H9 (cell line): ENCODE data around the gene MED12. TPM values are rescaled to one million over a fixed set of nuclear protein-coding genes. Genes with fewer than 3 reads are reported as not detected.

Source experiments
- DNase-seq: peaks from one replicate; pipeline ENCODE4 v3.0.0-alpha.2; 2017
- H2AFZ ChIP-seq: one replicate; pipeline ENCODE4 v1.6.1; 2013; ENCODE audit warnings: mild to moderate bottlenecking, low read length, control low read depth, moderate library complexity
- H2AK5ac ChIP-seq: 2 replicates; pipeline ENCODE4 v1.6.1; 2013; ENCODE audit warnings: low read length, control low read depth, mixed read lengths; ENCODE audit not compliant: insufficient read length
- H2BK120ac ChIP-seq: one replicate; pipeline ENCODE4 v1.6.1; 2013; ENCODE audit warnings: low read depth, mild to moderate bottlenecking, low read length, control low read depth, inconsistent platforms; ENCODE audit not compliant: poor library complexity, severe bottlenecking
- H2BK12ac ChIP-seq: 2 replicates; pipeline ENCODE4 v1.6.1; 2013; ENCODE audit warnings: low read length, control low read depth, mixed read lengths, low read depth; ENCODE audit not compliant: insufficient read length
- H2BK15ac ChIP-seq: 2 replicates; pipeline ENCODE4 v1.6.1; 2013; ENCODE audit warnings: low read depth, low read length, control low read depth
- H2BK20ac ChIP-seq: one replicate; pipeline ENCODE4 v1.6.1; 2013; ENCODE audit warnings: low read depth, mild to moderate bottlenecking, low read length, control low read depth, inconsistent platforms; ENCODE audit not compliant: poor library complexity, severe bottlenecking
- H2BK5ac ChIP-seq: 2 replicates; pipeline ENCODE4 v1.6.1; 2013; ENCODE audit warnings: low read length, control low read depth, mixed read lengths; ENCODE audit not compliant: insufficient read length
- H3K14ac ChIP-seq: 2 replicates; pipeline ENCODE4 v1.6.1; 2013; ENCODE audit warnings: low read length, control low read depth; ENCODE audit not compliant: insufficient read depth
- H3K18ac ChIP-seq: 2 replicates; pipeline ENCODE4 v1.6.1; 2013; ENCODE audit warnings: low read depth, mild to moderate bottlenecking, mixed read lengths, low read length, control low read depth; ENCODE audit not compliant: insufficient read length
- H3K23ac ChIP-seq: 2 replicates; pipeline ENCODE4 v1.6.1; 2013; ENCODE audit warnings: low read length, control low read depth, mixed read lengths, low read depth; ENCODE audit not compliant: insufficient read length
- H3K23me2 ChIP-seq: 2 replicates; pipeline ENCODE4 v1.6.1; 2013; ENCODE audit warnings: low read depth, mild to moderate bottlenecking, mixed read lengths, low read length, control low read depth; ENCODE audit not compliant: insufficient read length, poor library complexity, severe bottlenecking
- H3K27ac ChIP-seq: 2 replicates; pipeline ENCODE4 v1.5.1; 2013; ENCODE audit warnings: low read length, control low read depth, mixed read lengths, low read depth; ENCODE audit not compliant: insufficient read length
- H3K27me3 ChIP-seq: 2 replicates; pipeline ENCODE4 v1.6.1; 2013; ENCODE audit warnings: low read length, control low read depth, inconsistent platforms; ENCODE audit not compliant: insufficient read depth
- H3K4ac ChIP-seq: 2 replicates; pipeline ENCODE4 v1.6.1; 2013; ENCODE audit warnings: low read depth, mild to moderate bottlenecking, control low read depth, inconsistent platforms, low read length, moderate library complexity
- H3K4me1 ChIP-seq: 2 replicates; pipeline ENCODE4 v1.6.1; 2013; ENCODE audit warnings: low read length, control low read depth, inconsistent platforms; ENCODE audit not compliant: insufficient read depth
- H3K4me2 ChIP-seq: 2 replicates; pipeline ENCODE4 v1.6.1; 2013; ENCODE audit warnings: low read length, control low read depth, mixed read lengths; ENCODE audit not compliant: insufficient read length, insufficient read depth
- H3K56ac ChIP-seq: 2 replicates; pipeline ENCODE4 v1.6.1; 2013; ENCODE audit warnings: low read depth, mild to moderate bottlenecking, mixed read lengths, low read length, control low read depth; ENCODE audit not compliant: insufficient read length
- H3K79me1 ChIP-seq: 2 replicates; pipeline ENCODE4 v1.6.1; 2013; ENCODE audit warnings: low read depth, mild to moderate bottlenecking, moderate library complexity, low read length, control low read depth, inconsistent platforms; ENCODE audit not compliant: insufficient read depth, poor library complexity, severe bottlenecking
- H3K79me2 ChIP-seq: 2 replicates; pipeline ENCODE4 v1.6.1; 2013; ENCODE audit warnings: low read length, control low read depth, inconsistent platforms; ENCODE audit not compliant: insufficient read depth
- H3K9ac ChIP-seq: 2 replicates; pipeline ENCODE4 v1.6.1; 2013; ENCODE audit warnings: low read length, control low read depth, mixed read lengths; ENCODE audit not compliant: insufficient read length; ENCODE audit errors: extremely low read depth
- H3K9me3 ChIP-seq: one replicate; pipeline ENCODE4 v1.6.1; 2013; ENCODE audit warnings: low read depth, low read length, inconsistent platforms; ENCODE audit not compliant: control insufficient read depth
- H3T11ph ChIP-seq: one replicate; pipeline ENCODE4 v1.6.1; 2013; ENCODE audit warnings: mild to moderate bottlenecking, low read length, control low read depth, inconsistent platforms
- H4K20me1 ChIP-seq: one replicate; pipeline ENCODE4 v1.6.1; 2013; ENCODE audit not compliant: control insufficient read depth, insufficient read length, insufficient read depth
- H4K5ac ChIP-seq: 2 replicates; pipeline ENCODE4 v1.6.1; 2013; ENCODE audit warnings: low read depth, mild to moderate bottlenecking, mixed read lengths, low read length, control low read depth; ENCODE audit not compliant: insufficient read length
- H4K8ac ChIP-seq: replicated peaks from 2 replicates; pipeline ENCODE4 v1.6.1; 2013; ENCODE audit warnings: low read length, control low read depth, mixed read lengths, low read depth; ENCODE audit not compliant: insufficient read length
- H4K91ac ChIP-seq: 2 replicates; pipeline ENCODE4 v1.6.1; 2013; ENCODE audit warnings: low read depth, mild to moderate bottlenecking, moderate library complexity, mixed read lengths, low read length, control low read depth; ENCODE audit not compliant: insufficient read length
- H3K27ac Mint-ChIP-seq, 3 experiments: 2 replicates in 2 of 3; 3 replicates in 1 of 3; pipeline ENCODE4 v1.8.0; 2020 to 2021; ENCODE audit warnings: mixed read lengths in 3 of 3, mild to moderate bottlenecking in 1 of 3, moderate library complexity in 1 of 3
- H3K27me3 Mint-ChIP-seq: 2 replicates; pipeline ENCODE4 v1.8.0; 2021; ENCODE audit warnings: low read depth, mild to moderate bottlenecking, moderate library complexity, mixed read lengths
- H3K36me3 Mint-ChIP-seq, 3 experiments: 2 replicates in 2 of 3; 3 replicates in 1 of 3; pipeline ENCODE4 v1.8.0; 2020 to 2021; ENCODE audit warnings: low read depth in 3 of 3, mixed read lengths in 3 of 3; ENCODE audit not compliant: insufficient read depth in 1 of 3
- H3K4me1 Mint-ChIP-seq, 2 experiments: 2 replicates each; pipeline ENCODE4 v1.8.0; 2020; ENCODE audit warnings: mixed read lengths in 2 of 2
- H3K4me3 Mint-ChIP-seq, 2 experiments: 2 replicates in 1 of 2; 3 replicates in 1 of 2; pipeline ENCODE4 v1.8.0; 2020 to 2021; ENCODE audit warnings: mild to moderate bottlenecking in 2 of 2, mixed read lengths in 2 of 2, moderate library complexity in 1 of 2
- H3K9me3 Mint-ChIP-seq, 2 experiments: 2 replicates in 1 of 2; 3 replicates in 1 of 2; pipeline ENCODE4 v1.8.0; 2020; ENCODE audit warnings: mild to moderate bottlenecking in 2 of 2, mixed read lengths in 2 of 2, moderate library complexity in 1 of 2
- CTCF ChIP-seq: fragments of 200-600 bp; sonication (generic); conservative IDR thresholded peaks from 3 replicates; pipeline ENCODE4 v1.8.0; 2021; ENCODE audit warnings: antibody characterized with exemption, mild to moderate bottlenecking
- WGBS: extraction: QIAGEN DNeasy Blood & Tissue Kit; methylation state at CpG from one replicate; pipeline ENCODE4 v1.1.7; 2013; ENCODE audit warnings: missing lambda C conversion rate, low lambda C conversion rate, mixed read lengths; ENCODE audit not compliant: insufficient read length; ENCODE audit errors: extremely low coverage; 5-methylcytosine and 5-hydroxymethylcytosine counted together
- total RNA-seq: library from RNA; stranded (reverse); gene quantifications from 2 replicates; pipeline ENCODE4 v1.2.1, GENCODE V29; 2021

Gene MED12
- total RNA-seq, 1 experiment from 2014 or later = 33.0 TPM

GRCh38 chrX:71085900-71086299, 32.5 kb upstream of the MED12 start:
- Histone ChIP-seq H2BK15ac (no peak overlapping the region), H3K23me2 (no peaks in the 10 kb centered on the region), H3K79me1 (no peaks in the 10 kb centered on the region), H3K27ac (no peak overlapping the region), H2BK5ac (no peak overlapping the region), H3K79me2 (no peaks in the 10 kb centered on the region), H3T11ph (no peak overlapping the region), H2BK12ac (no peak overlapping the region), H4K5ac (no peak overlapping the region), H3K9me3 (peaks cover 19% of the 10 kb centered on the region), H2BK120ac (no peak overlapping the region), H4K20me1 (no peaks in the 10 kb centered on the region), H4K8ac (no peak overlapping the region), H3K9ac (no peak overlapping the region), H3K14ac (no peak overlapping the region), H3K23ac (no peak overlapping the region), H3K4ac (no peak overlapping the region), H2AFZ (no peak overlapping the region), H2AK5ac (no peak overlapping the region), H4K91ac (no peak overlapping the region), H3K4me1 (no peaks in the 10 kb centered on the region), H3K56ac (no peak overlapping the region), H3K4me2 (no peak overlapping the region), H3K18ac (no peak overlapping the region), H2BK20ac (no peak overlapping the region), H3K27me3 (no peaks in the 10 kb centered on the region)
- no peak overlapping the region for H3K4me3 Mint-ChIP-seq
- no CpG with 5 or more reads among the region's 4 CpGs for WGBS
- H3K4me1 Mint-ChIP-seq = no peaks in the 10 kb centered on the region
- H3K27me3 Mint-ChIP-seq = peaks cover 3% of the 10 kb centered on the region
- DNase-seq = no peak
- H3K36me3 Mint-ChIP-seq = no peaks in the 10 kb centered on the region; a peak in 1 of 7 replicates
- peaks cover 38 to 46% of the 10 kb centered on the region in 2 experiments for H3K9me3 Mint-ChIP-seq
- no peak for TF ChIP-seq CTCF
- no peak overlapping the region for H3K27ac Mint-ChIP-seq
